HK-2 (cell line): ENCODE data around the gene IPCEF1.

ENCODE experiments used
- DNase-seq: peaks from one replicate; pipeline ENCODE4 v3.0.0-alpha.2; 2018; ENCODE audit not compliant: unreplicated experiment

Gene IPCEF1

GRCh38 chr6:154371281-154371680, 14.7 kb upstream of the IPCEF1 start:
- DNase-seq = no peak

- DNase-seq = peak; percentile 17
These were observed 13.9 kb upstream of the IPCEF1 start for GRCh38 chr6:154370545-154370944.

GRCh38 chr6:154367839-154368695, 11.5 kb upstream of the IPCEF1 start:
- DNase-seq = peak; percentile 48

GRCh38 chr6:154367336-154367735, 10.7 kb upstream of the IPCEF1 start:
- DNase-seq = no peak

- no peak for DNase-seq
These were observed 7.2 kb upstream of the IPCEF1 start for GRCh38 chr6:154363821-154364220.

GRCh38 chr6:154361476-154361875, 4.9 kb upstream of the IPCEF1 start:
- no peak for DNase-seq

- no peak for DNase-seq
These were observed 3.9 kb upstream of the IPCEF1 start for GRCh38 chr6:154360476-154360875.

- DNase-seq = no peak
These were observed 3.1 kb upstream of the IPCEF1 start for GRCh38 chr6:154359679-154360078.

- DNase-seq = no peak
These were observed 2.6 kb upstream of the IPCEF1 start for GRCh38 chr6:154359161-154359574.

GRCh38 chr6:154358019-154358545, 1.5 kb upstream of the IPCEF1 start:
- no peak for DNase-seq

GRCh38 chr6:154356113-154356512, 490 bp downstream of the IPCEF1 start:
- no peak for DNase-seq

- DNase-seq = no peak
These were observed 2.3 kb downstream of the IPCEF1 start for GRCh38 chr6:154354265-154354777.

- no peak for DNase-seq
These were observed 3.0 kb downstream of the IPCEF1 start for GRCh38 chr6:154353626-154354025.

GRCh38 chr6:154352898-154353585, 3.6 kb downstream of the IPCEF1 start:
- no peak for DNase-seq

- DNase-seq = no peak
These were observed 6.3 kb downstream of the IPCEF1 start for GRCh38 chr6:154350293-154350692.

GRCh38 chr6:154347981-154348380, 8.6 kb downstream of the IPCEF1 start:
- DNase-seq = no peak

- no peak for DNase-seq
These were observed 10.8 kb downstream of the IPCEF1 start for GRCh38 chr6:154345811-154346210.

- no peak for DNase-seq
These were observed 12.9 kb downstream of the IPCEF1 start for GRCh38 chr6:154343473-154344308.

- DNase-seq = no peak
These were observed 14.7 kb downstream of the IPCEF1 start for GRCh38 chr6:154341871-154342270.

GRCh38 chr6:154341336-154341735, 15.3 kb downstream of the IPCEF1 start:
- DNase-seq = no peak

- no peak for DNase-seq
These were observed 19.1 kb downstream of the IPCEF1 start for GRCh38 chr6:154337406-154338005.
